Measurements from ENCODE around the gene CFAP410. TPM values are rescaled to one million over a fixed set of nuclear protein-coding genes. Genes with fewer than 3 reads are reported as not detected.

CFAP410 gene
- polyA plus RNA-seq, 1 donor from 2014 or later: 36.5 TPM

- Histone ChIP-seq H3K4me2 (ENCODE audit: low read length) (no peak overlapping the region), H2AFZ (ENCODE audit: low read depth, low read length) (no peak overlapping the region), H3F3A (ENCODE audit: insufficient read depth, low read length, poor library complexity, severe bottlenecking) (no peaks in the 10 kb centered on the region), H3K4me3 (ENCODE audit: low read length) (no peak overlapping the region), H3K79me2 (replicated peaks; ENCODE audit: insufficient read depth, low read length) (no peaks in the 10 kb centered on the region), H3K36me3 (ENCODE audit: insufficient read depth, low read length) (no peaks in the 10 kb centered on the region), H3K27me3 (ENCODE audit: insufficient read depth, low read depth, low read length) (no peaks in the 10 kb centered on the region), H4K20me1 (ENCODE audit: insufficient read depth) (no peaks in the 10 kb centered on the region), H3K9ac (ENCODE audit: low read length) (no peak overlapping the region), H3K27ac (ENCODE audit: low read length) (no peak overlapping the region), H3K9me3 (ENCODE audit: low read length) (no peaks in the 10 kb centered on the region), H3K9me2 (ENCODE audit: insufficient read depth, low read length) (no peaks in the 10 kb centered on the region)
- no peak for TF ChIP-seq TAF1 (IDR thresholded peaks at IDR 0.05; ENCODE audit: low read depth)
- TF ChIP-seq CTCF (IDR thresholded peaks at IDR 0.05; ENCODE audit: poor library complexity, severe bottlenecking): no peak
- no peak for TF ChIP-seq EZH2 (IDR thresholded peaks at IDR 0.05; ENCODE audit: borderline replicate concordance, insufficient read depth, low read length, poor library complexity, severe bottlenecking)
- TF ChIP-seq MXI1 (conservative IDR thresholded peaks at IDR 0.05; ENCODE audit: poor library complexity, severe bottlenecking): no peak
- TF ChIP-seq POLR2AphosphoS5 (IDR thresholded peaks at IDR 0.05): no peak
- TF ChIP-seq EP300 (conservative IDR thresholded peaks at IDR 0.05; ENCODE audit: poor library complexity, severe bottlenecking): no peak
- no peak for TF ChIP-seq REST (IDR thresholded peaks at IDR 0.05; ENCODE audit: borderline replicate concordance)
- TF ChIP-seq RAD21 (conservative IDR thresholded peaks at IDR 0.05): no peak
- TF ChIP-seq SMC3 (conservative IDR thresholded peaks at IDR 0.05; ENCODE audit: poor library complexity): no peak
Observed at GRCh38 chr21:44324854-44325107, 14.4 kb downstream of the CFAP410 start.

- H3K36me3 ChIP-seq (ENCODE audit: insufficient read depth, low read length): no peaks in the 10 kb centered on the region
- no peaks in the 10 kb centered on the region for H3K79me2 ChIP-seq (replicated peaks; ENCODE audit: insufficient read depth, low read length)
- H3K9me3 ChIP-seq (ENCODE audit: low read length): no peaks in the 10 kb centered on the region
- H3K4me2 ChIP-seq (ENCODE audit: low read length): no peak overlapping the region
- H3K4me3 ChIP-seq (ENCODE audit: low read length): no peak overlapping the region
- no peak overlapping the region for H2AFZ ChIP-seq (ENCODE audit: low read depth, low read length)
- H3K9ac ChIP-seq (ENCODE audit: low read length): no peak overlapping the region
- H3K27me3 ChIP-seq (ENCODE audit: insufficient read depth, low read depth, low read length): no peaks in the 10 kb centered on the region
- H3K9me2 ChIP-seq (ENCODE audit: insufficient read depth, low read length): no peaks in the 10 kb centered on the region
- no peak overlapping the region for H3K27ac ChIP-seq (ENCODE audit: low read length)
- H3F3A ChIP-seq (ENCODE audit: insufficient read depth, low read length, poor library complexity, severe bottlenecking): no peaks in the 10 kb centered on the region
- H4K20me1 ChIP-seq (ENCODE audit: insufficient read depth): no peaks in the 10 kb centered on the region
- TF ChIP-seq RAD21 (conservative IDR thresholded peaks at IDR 0.05) (no peak), MXI1 (conservative IDR thresholded peaks at IDR 0.05; ENCODE audit: poor library complexity, severe bottlenecking) (no peak), TAF1 (IDR thresholded peaks at IDR 0.05; ENCODE audit: low read depth) (no peak)
Observed at GRCh38 chr21:44324106-44324853, 14.9 kb downstream of the CFAP410 start.

All from neural cell (in vitro differentiated cells).